TTC549 (cell line): ENCODE measurements around the gene ANTXR2.
"Not testable (repeated sequence)": the region's sequence is repeated elsewhere in the genome, so short reads cannot be mapped to it uniquely, and the experiment has no call there.

Source experiments
- FAIRE-seq: peaks from 2 replicates; lab custom pipeline; 2012; peaks lifted over from hg19 to GRCh38; lab: Jason Lieb, UNC

ANTXR2 gene

DNA sequence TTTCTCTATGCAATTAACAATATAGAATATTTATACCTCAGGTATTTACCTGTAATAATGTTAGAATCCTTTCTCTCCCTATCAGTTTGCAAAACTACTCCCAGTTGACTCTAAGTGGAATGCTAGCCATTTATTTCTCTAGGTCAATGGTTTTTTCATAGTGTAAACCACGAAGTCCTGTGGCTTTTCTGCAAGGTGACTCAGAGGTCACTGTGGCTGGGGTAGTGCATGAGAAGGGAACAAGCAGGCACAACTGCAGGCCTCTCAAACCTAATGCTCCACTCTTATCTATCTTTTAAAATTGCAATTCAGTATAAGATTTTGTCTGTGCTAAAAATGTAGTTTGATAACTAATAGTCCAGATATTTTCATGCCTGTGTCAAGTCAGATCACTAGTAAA lies 159.4 kb downstream of the ANTXR2 start:
- FAIRE-seq = no peak

DNA sequence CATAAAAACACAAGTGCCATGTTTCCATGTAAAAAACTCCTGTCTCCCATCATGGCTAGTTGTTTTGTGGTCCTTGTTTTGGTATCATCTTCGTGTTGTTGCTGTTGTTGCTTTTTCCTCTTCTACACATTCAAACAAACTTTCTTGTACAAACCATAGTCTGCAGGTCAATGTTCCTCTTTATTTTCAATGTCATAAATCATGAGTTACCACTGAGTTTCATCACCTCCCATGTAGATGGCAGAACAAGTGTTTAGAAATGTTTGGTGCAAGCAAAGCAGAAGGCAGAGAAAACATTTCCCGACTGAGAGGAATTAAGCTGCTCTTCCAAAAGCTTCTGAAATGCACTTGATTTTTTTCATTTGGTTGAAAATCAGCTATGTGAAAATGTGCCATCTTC lies 166.0 kb downstream of the ANTXR2 start:
- no peak for FAIRE-seq

- no peak for FAIRE-seq
Observed at GRCh38 chr4:79906303-79906702, 166.7 kb downstream of the ANTXR2 start.

- no peak for FAIRE-seq
Observed at GRCh38 chr4:79905212-79905611, 167.8 kb downstream of the ANTXR2 start.

DNA sequence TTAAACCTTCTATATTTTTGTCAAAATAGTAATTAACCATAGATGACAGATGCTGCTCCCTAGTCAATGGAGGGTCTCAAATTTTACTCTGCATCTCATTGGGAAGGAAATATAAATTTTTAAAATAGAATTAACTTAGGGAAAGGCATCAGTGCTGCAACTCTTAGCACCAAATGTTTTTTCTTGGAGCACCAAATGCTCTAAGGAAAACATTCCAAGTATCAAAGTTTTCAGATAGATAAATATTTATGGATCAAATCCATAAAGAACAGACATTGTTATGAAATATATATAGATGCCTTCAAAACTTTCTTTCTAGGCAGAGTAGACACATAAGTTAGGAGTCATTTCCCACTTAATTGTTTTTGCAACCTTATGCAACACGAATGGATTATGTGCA lies 168.7 kb downstream of the ANTXR2 start:
- FAIRE-seq = no peak

DNA sequence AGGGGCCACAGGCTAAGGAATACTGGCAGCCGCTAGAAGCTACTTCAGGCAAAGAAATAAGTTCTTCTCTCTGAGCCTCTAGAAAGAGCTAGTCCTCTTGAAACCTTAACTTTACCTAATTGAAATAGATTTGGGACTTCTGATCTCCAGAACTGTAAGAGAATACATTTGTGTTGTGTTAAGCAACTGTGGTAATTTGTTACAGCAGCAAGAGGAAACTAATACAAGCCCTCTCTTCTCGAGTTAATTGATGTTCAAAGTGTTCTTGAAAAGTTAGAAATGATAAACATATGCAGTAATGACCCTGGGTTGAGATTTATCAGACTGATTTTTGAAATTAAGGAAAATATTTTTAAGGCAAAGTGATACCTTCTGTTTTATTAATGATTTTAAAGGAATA lies 172.8 kb downstream of the ANTXR2 start:
- FAIRE-seq = no peak

- no peak for FAIRE-seq
Observed at GRCh38 chr4:79899481-79899880, 173.5 kb downstream of the ANTXR2 start.

DNA sequence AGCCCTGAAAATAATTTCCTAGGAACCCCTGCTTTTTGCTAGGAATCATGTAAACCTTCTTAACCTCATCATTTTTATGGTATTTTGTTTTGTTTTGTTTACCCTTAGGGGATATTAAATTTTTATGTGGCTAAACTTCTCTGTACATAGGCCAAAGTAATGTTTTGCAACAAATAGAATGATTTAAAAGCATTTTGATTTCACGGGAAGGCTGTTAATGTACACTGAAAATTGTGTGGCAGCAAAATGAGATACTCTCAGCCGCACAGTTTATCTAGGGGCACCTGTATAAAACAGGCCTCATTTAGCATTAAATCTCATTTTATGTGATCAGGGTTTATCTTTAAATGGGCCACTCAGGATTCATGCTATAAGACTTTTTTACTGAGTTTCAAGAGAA lies 175.0 kb downstream of the ANTXR2 start:
- no peak for FAIRE-seq

GRCh38 chr4:79897174-79897573 lies 175.9 kb downstream of the ANTXR2 start:
- FAIRE-seq = no peak

DNA sequence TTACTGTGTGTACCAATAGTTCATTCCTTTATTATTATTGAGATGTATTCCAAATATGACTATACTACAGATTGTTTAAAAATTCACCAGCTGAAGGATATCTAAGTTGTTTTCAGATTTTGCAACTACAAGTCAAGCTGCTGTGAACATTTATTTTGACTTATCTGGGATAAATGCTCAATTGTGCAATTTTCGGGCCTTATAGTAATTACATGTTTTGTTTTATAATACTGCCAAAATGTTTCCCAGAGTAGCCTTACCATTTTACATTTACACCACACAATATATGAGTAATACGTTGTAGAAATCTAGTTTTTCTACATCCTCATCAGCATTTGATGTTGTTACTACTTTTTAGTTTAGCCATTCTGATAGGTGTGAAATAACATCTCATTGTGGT lies 179.6 kb downstream of the ANTXR2 start:
- no peak for FAIRE-seq

DNA sequence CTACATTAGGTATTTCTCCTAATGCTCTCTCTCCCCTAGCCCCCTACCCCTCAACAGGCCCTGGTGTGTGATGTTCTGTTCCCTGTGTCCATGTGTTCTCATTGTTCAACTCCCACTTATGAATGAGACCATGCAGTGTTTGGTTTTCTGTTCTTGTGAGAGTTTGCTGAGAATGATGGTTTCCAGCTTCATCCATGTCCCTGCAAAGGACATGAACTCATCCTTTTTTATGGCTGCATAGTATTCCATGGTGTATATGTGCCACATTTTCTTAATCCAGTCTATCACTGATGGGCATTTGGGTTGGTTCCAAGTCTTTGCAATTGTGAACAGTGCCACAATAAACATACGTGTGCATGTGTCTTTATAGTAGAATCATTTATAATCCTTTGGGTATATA lies 184.0 kb downstream of the ANTXR2 start:
- FAIRE-seq = not testable (repeated sequence)

- FAIRE-seq = no peak
Observed at GRCh38 chr4:79886557-79886956, 186.5 kb downstream of the ANTXR2 start.

- FAIRE-seq = no peak
Observed at GRCh38 chr4:79886021-79886420, 187.0 kb downstream of the ANTXR2 start.

GRCh38 chr4:79883290-79883689 lies 189.7 kb downstream of the ANTXR2 start:
- no peak for FAIRE-seq

DNA sequence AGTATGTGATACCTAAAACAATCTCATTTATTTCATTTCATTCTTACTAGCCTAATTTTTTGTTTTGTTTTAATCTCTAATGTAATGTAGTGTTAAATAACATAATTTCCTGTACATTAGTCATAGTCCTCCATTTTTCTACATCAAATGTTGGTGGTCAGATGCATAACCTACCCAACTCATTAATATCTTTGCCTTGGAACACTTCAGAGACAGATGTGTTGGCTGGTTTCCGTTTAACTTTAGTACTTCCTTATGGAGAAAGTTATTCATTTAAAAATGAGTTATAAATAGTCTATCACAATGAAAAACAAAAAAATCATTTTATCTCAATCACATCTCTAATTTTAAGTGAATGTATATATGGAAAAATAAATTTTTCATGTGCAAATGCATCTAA lies 190.2 kb downstream of the ANTXR2 start:
- no peak for FAIRE-seq

GRCh38 chr4:79881407-79881806 lies 191.6 kb downstream of the ANTXR2 start:
- no peak for FAIRE-seq

- no peak for FAIRE-seq
Observed at GRCh38 chr4:79877511-79877910, 195.5 kb downstream of the ANTXR2 start.

DNA sequence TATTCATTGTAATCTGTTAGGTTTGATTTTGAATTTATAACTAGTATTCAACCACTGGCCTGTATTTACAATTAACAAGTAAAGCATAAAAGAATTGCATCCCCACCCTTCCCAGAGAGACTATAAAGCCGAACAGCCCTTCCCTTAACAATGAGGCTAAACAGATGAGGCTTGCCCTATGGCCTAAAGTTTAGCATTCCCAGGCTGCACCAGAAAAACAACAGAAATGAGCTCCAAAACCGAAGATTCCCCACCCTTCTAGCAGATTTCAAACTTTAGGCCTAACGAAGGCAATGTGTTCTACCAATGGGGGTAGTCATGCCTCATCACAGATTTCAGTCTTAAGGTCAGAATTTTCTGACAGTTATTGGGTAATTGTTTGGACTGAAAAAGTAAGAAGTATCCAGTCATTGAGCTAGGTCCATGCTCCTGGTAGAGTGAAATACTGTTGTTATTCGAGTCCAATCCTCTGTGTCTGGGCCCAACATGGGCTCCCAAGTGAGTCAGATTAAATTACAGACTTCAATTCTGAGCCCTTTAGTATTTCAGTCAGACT lies 197.6 kb downstream of the ANTXR2 start:
- FAIRE-seq = no peak

DNA sequence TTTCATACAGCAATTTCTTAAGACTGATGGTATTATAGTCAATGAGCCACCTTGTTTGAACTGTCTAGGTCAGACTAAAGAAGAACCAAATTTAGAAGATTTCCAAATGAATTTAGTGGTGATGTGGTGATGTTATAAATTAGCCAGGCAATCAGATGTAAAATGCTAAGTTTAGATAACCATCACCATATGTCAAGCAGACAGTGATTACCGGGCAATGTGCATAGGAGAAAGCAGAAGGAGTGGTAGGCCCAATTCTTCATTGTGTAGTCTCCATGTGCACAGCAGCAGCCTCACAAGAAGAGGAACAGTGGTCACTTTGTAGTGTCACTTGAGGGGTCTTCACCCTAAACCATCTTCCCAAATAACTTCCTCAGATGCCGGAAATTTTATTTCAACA lies 198.8 kb downstream of the ANTXR2 start:
- no peak for FAIRE-seq

- no peak for FAIRE-seq
Observed at GRCh38 chr4:79872738-79873137, 200.3 kb downstream of the ANTXR2 start.

DNA sequence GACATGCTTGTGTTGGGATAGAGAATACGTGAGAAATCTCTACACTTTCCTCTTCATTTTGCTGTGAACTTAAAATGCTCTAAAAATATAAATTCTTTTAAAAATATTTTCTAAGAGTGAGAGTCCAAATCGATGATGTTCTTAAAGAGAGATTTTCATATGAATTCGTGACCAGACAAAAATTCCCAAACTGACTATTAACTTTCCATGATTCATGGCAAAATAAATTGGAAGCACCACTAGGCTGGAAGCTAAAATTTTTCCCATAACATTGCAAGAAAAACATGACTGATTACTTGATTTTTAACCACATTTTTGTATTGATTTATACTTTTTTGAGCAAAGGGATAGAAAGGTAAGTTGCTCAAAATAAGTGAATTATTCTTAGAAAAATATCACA lies 201.1 kb downstream of the ANTXR2 start:
- no peak for FAIRE-seq

DNA sequence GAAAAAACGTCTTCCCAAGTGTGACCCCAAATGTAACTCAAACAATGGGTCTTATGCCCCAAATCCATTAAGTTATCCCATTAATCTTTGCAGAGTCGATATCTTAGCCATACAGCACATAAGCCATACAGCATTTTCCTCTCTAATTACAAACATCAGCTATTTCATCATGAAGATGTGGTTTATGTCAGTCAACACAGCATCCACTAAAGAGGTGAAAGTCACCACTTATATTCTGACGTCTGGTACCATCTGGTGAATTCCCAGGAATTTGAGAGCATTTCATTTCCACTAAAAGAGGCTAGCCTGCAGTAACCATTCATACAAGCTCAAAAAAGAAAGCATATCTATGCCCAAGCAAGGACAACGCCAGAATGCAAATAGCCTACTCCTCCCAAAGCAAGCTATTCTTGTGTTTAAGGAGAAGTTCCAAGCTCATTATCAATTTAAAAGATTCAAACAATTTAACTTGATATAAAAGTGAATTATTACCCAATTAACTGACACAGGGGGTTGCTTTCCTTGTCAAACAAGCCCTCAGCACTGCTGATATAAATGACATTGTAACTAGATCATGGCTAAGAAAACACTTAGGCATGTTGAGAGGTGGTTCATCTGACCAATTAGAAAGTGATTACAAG lies 203.3 kb downstream of the ANTXR2 start:
- FAIRE-seq = no peak

GRCh38 chr4:79865201-79865597 lies 207.8 kb downstream of the ANTXR2 start:
- no peak for FAIRE-seq

GRCh38 chr4:79864500-79865200 lies 208.4 kb downstream of the ANTXR2 start:
- no peak for FAIRE-seq
